HEK293 (cell line): Measurements from ENCODE around the gene KRTAP19-8.

Source experiments
- HOXD13 ChIP-seq: sonication (generic); formaldehyde crosslinking; IDR thresholded peaks from 2 replicates; pipeline ENCODE4 v1.8.0; 2022; ENCODE audit warnings: missing genetic modification reagents, borderline replicate concordance
- TCF7L2 ChIP-seq: IDR thresholded peaks from 2 replicates; pipeline ENCODE4 v1.6.1; 2011; ENCODE audit warnings: low read depth, mild to moderate bottlenecking, inconsistent platforms, low read length, moderate library complexity, borderline replicate concordance
- ZBTB21 ChIP-seq: fragments of 450-650 bp; formaldehyde crosslinking; IDR thresholded peaks from 2 replicates; pipeline ENCODE4 v1.5.1; 2017; ENCODE audit warnings: missing biosample characterization, missing genetic modification characterization
- ZNF133 ChIP-seq: fragments of 450-650 bp; formaldehyde crosslinking; IDR thresholded peaks from 2 replicates; pipeline ENCODE4 v1.5.1; 2016; ENCODE audit warnings: missing biosample characterization, missing genetic modification characterization
- ZNF37A ChIP-seq: fragments of 450-650 bp; IDR thresholded peaks from 2 replicates; pipeline ENCODE4 v1.5.1; 2018; ENCODE audit warnings: missing biosample characterization, missing genetic modification characterization
- ZNF660 ChIP-seq: fragments of 450-650 bp; IDR thresholded peaks from 2 replicates; pipeline ENCODE4 v1.5.1; 2018; ENCODE audit warnings: missing biosample characterization, mild to moderate bottlenecking, missing genetic modification characterization
- ZNF704 ChIP-seq: fragments of 450-650 bp; formaldehyde crosslinking; IDR thresholded peaks from 2 replicates; pipeline ENCODE4 v1.5.1; 2016; ENCODE audit warnings: missing biosample characterization, missing genetic modification characterization
- ZNF792 ChIP-seq: fragments of 450-650 bp; formaldehyde crosslinking; IDR thresholded peaks from 2 replicates; pipeline ENCODE4 v1.5.1; 2016; ENCODE audit warnings: missing biosample characterization, missing genetic modification characterization
- TF ChIP-seq, protein P1 (sequence below): fragments of 450-650 bp; formaldehyde crosslinking; IDR thresholded peaks from 2 replicates; pipeline ENCODE4 v1.5.1; 2016; ENCODE audit warnings: missing biosample characterization, missing genetic modification characterization
- TF ChIP-seq, protein P2 (sequence below): fragments of 450-650 bp; formaldehyde crosslinking; IDR thresholded peaks from 2 replicates; pipeline ENCODE4 v1.5.1; 2016; ENCODE audit warnings: missing biosample characterization, missing genetic modification characterization, low read depth
- TF ChIP-seq, protein P3 (sequence below): fragments of 450-650 bp; formaldehyde crosslinking; optimal IDR thresholded peaks from 2 replicates; pipeline ENCODE3; 2016; ENCODE audit warnings: missing biosample characterization, mild to moderate bottlenecking, missing genetic modification characterization

DNA sequence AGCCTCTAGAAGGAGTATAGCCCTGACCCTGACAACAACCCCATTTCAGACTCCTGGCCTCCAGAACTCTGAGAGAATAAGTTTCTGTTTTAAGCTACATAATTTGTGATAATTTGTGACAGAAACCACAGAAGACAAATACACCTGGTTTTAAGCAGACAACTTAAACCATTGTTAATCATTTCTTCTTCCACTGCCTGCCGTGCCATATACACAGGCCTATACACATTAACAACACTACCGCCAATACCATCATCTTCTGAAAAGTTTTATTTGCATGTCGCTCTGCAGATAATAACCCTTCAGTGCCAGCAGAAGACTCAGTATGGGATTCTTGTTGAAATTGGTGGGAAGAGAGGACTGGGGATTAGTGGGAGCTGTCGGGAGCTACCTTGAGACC, 39.9 kb upstream of the KRTAP19-8 start:
- no peak for TF ChIP-seq ZNF133
- no peak for TF ChIP-seq ZNF37A (tag by site-specific recombination)
- TF ChIP-seq ZNF704 (tag by site-specific recombination): no peak
- TF ChIP-seq ZBTB21: no peak
- no peak for TF ChIP-seq ZNF660 (tag by site-specific recombination)
- TF ChIP-seq, protein P1, sequence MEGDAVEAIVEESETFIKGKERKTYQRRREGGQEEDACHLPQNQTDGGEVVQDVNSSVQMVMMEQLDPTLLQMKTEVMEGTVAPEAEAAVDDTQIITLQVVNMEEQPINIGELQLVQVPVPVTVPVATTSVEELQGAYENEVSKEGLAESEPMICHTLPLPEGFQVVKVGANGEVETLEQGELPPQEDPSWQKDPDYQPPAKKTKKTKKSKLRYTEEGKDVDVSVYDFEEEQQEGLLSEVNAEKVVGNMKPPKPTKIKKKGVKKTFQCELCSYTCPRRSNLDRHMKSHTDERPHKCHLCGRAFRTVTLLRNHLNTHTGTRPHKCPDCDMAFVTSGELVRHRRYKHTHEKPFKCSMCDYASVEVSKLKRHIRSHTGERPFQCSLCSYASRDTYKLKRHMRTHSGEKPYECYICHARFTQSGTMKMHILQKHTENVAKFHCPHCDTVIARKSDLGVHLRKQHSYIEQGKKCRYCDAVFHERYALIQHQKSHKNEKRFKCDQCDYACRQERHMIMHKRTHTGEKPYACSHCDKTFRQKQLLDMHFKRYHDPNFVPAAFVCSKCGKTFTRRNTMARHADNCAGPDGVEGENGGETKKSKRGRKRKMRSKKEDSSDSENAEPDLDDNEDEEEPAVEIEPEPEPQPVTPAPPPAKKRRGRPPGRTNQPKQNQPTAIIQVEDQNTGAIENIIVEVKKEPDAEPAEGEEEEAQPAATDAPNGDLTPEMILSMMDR (tag by site-specific recombination): no peak
- TF ChIP-seq HOXD13 (CRISPR knock-in tag): no peak
- TF ChIP-seq ZNF792 (tag by site-specific recombination): no peak
- TF ChIP-seq TCF7L2: no peak
- TF ChIP-seq, protein P2, sequence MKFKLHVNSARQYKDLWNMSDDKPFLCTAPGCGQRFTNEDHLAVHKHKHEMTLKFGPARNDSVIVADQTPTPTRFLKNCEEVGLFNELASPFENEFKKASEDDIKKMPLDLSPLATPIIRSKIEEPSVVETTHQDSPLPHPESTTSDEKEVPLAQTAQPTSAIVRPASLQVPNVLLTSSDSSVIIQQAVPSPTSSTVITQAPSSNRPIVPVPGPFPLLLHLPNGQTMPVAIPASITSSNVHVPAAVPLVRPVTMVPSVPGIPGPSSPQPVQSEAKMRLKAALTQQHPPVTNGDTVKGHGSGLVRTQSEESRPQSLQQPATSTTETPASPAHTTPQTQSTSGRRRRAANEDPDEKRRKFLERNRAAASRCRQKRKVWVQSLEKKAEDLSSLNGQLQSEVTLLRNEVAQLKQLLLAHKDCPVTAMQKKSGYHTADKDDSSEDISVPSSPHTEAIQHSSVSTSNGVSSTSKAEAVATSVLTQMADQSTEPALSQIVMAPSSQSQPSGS (tag by site-specific recombination): no peak
- TF ChIP-seq, protein P3, sequence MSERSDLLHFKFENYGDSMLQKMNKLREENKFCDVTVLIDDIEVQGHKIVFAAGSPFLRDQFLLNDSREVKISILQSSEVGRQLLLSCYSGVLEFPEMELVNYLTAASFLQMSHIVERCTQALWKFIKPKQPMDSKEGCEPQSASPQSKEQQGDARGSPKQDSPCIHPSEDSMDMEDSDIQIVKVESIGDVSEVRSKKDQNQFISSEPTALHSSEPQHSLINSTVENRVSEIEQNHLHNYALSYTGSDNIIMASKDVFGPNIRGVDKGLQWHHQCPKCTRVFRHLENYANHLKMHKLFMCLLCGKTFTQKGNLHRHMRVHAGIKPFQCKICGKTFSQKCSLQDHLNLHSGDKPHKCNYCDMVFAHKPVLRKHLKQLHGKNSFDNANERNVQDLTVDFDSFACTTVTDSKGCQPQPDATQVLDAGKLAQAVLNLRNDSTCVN (tag by site-specific recombination): no peak
